ENCODE measurements around the gene RUVBL2.
"Not testable (repeated sequence)": the region's sequence is repeated elsewhere in the genome, so short reads cannot be mapped to it uniquely, and the experiment has no call there.

The RUVBL2 gene

DNA sequence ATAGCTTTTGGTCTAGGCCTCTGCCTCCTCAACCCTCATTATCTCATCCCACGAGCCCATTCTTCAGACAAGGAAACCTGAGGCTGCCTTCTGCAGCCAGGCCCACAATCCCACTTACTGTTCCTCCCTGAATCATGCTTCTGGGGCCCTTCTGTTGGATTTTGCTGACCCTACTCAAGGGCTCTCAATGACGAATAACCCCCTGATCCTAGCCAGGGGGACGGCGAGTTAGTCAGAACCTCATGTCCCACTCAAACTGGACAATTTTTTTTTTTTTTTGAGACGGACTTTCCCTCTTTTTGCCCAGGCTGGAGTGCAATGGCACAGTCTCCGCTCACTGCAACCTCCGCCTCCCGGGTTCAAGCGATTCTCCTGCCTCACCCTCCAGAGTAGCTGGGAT, 28.4 kb downstream of the RUVBL2 start:
- no peak overlapping the region for H3K9ac ChIP-seq (ENCODE audit: low read length)
- H3K36me3 ChIP-seq (replicated peaks; ENCODE audit: low read depth, low read length): peaks cover 3% of the 10 kb centered on the region
- no peak overlapping the region for H3K4me3 ChIP-seq (ENCODE audit: low read length)
- H4K20me1 ChIP-seq (ENCODE audit: insufficient read depth, low read length): no peaks in the 10 kb centered on the region
- no peaks in the 10 kb centered on the region for H3K27me3 ChIP-seq (ENCODE audit: low read depth, low read length)
- no peaks in the 10 kb centered on the region for H3K79me2 ChIP-seq (ENCODE audit: low read length)
- H3K4me1 ChIP-seq (ENCODE audit: low read length): peaks cover 10% of the 10 kb centered on the region
- H3K9me3 ChIP-seq (ENCODE audit: insufficient read depth, low read length): no peaks in the 10 kb centered on the region
- no peak overlapping the region for H3K4me2 ChIP-seq (ENCODE audit: low read length)
- no peak overlapping the region for H2AFZ ChIP-seq (ENCODE audit: low read depth, low read length)
- TF ChIP-seq EZH2phosphoT487 (IDR thresholded peaks at IDR 0.05; ENCODE audit: low read depth): no peak
- TF ChIP-seq, protein P1, sequence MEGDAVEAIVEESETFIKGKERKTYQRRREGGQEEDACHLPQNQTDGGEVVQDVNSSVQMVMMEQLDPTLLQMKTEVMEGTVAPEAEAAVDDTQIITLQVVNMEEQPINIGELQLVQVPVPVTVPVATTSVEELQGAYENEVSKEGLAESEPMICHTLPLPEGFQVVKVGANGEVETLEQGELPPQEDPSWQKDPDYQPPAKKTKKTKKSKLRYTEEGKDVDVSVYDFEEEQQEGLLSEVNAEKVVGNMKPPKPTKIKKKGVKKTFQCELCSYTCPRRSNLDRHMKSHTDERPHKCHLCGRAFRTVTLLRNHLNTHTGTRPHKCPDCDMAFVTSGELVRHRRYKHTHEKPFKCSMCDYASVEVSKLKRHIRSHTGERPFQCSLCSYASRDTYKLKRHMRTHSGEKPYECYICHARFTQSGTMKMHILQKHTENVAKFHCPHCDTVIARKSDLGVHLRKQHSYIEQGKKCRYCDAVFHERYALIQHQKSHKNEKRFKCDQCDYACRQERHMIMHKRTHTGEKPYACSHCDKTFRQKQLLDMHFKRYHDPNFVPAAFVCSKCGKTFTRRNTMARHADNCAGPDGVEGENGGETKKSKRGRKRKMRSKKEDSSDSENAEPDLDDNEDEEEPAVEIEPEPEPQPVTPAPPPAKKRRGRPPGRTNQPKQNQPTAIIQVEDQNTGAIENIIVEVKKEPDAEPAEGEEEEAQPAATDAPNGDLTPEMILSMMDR (IDR thresholded peaks at IDR 0.05; ENCODE audit: low read depth, low read length): no peak
- H3K27ac ChIP-seq (ENCODE audit: low read length): no peak overlapping the region

DNA sequence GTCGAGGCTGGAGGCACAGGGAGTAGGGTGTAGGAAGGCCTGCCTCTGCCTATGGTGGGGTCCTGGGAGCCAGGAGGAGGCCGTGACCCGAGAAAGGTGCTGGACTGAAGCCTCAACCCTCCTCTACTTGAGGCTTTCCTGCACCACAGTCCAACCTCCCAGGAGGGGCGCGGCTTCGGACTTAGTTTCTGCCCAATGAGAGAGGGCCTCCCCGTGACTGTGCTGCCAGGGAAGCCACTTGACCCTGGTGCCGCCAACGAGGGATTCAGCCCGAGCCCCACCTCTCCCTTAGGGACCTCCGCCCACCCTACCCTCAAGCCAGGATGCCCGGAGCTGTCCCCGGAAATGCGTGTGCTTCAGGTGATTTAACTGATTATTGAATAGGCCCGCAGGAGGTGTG, 30.5 kb downstream of the RUVBL2 start, which contains the start of gene CGB3:
CGB3 (minus strand) TSS at position 101 of the 400 bp plus-strand sequence. CDS start 362 bp downstream, outside the sequence.
- not testable (repeated sequence) for H4K20me1 ChIP-seq (ENCODE audit: insufficient read depth, low read length); H3K79me2 ChIP-seq (ENCODE audit: low read length); H2AFZ ChIP-seq (ENCODE audit: low read depth, low read length); H3K9ac ChIP-seq (ENCODE audit: low read length); H3K36me3 ChIP-seq (replicated peaks; ENCODE audit: low read depth, low read length); H3K27ac ChIP-seq (ENCODE audit: low read length); H3K4me3 ChIP-seq (ENCODE audit: low read length); H3K4me2 ChIP-seq (ENCODE audit: low read length); H3K27me3 ChIP-seq (ENCODE audit: low read depth, low read length); H3K9me3 ChIP-seq (ENCODE audit: insufficient read depth, low read length)
- peaks cover 10% of the 10 kb centered on the region for H3K4me1 ChIP-seq (ENCODE audit: low read length)

DNA sequence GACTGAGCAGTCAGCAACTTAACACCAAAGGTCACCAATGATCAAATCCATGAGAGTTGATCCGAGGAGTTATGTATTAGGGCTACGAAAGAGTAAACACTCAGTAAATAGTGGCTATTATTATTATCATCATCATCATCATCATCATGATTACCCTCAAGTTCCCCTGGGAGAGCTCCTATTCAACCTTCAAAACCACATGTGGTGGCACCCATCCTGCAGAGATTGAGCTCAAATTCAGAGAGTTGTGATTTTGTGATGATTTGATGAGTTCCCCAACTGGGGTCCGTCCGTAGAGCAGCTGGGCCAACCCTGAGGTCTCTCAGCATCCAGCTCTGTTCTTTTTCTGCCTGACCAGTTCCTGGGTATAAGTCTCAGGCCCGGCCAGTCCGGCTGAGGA, 31.4 kb downstream of the RUVBL2 start:
- H3K9me3 ChIP-seq (ENCODE audit: insufficient read depth, low read length); H3K79me2 ChIP-seq (ENCODE audit: low read length); H3K36me3 ChIP-seq (replicated peaks; ENCODE audit: low read depth, low read length); H3K4me2 ChIP-seq (ENCODE audit: low read length); H4K20me1 ChIP-seq (ENCODE audit: insufficient read depth, low read length); H2AFZ ChIP-seq (ENCODE audit: low read depth, low read length); H3K9ac ChIP-seq (ENCODE audit: low read length); H3K4me3 ChIP-seq (ENCODE audit: low read length); H3K27me3 ChIP-seq (ENCODE audit: low read depth, low read length); H3K27ac ChIP-seq (ENCODE audit: low read length): not testable (repeated sequence)
- H3K4me1 ChIP-seq (ENCODE audit: low read length): peaks cover 10% of the 10 kb centered on the region

DNA sequence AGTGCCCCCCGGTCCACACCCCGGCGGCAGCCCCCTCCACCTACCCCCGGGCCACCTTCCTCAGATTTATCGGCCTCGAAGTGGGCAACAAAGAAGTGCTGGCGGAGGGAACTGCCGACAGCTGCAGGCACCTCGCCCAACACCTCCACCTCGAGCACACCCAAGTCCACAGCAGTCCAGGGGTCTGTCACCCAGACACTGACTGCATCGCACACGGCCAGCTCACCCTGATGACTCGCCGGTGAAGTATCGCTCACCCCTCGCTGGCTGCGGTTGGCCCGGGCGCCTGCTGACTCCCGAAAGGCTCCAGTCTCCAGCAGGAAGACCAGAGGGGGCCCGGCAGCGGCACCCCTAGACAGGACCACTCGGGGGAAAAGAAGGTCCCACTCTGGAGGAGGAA, 31.9 kb downstream of the RUVBL2 start:
- not testable (repeated sequence) for H4K20me1 ChIP-seq (ENCODE audit: insufficient read depth, low read length); H3K4me1 ChIP-seq (ENCODE audit: low read length); H3K27me3 ChIP-seq (ENCODE audit: low read depth, low read length)

DNA sequence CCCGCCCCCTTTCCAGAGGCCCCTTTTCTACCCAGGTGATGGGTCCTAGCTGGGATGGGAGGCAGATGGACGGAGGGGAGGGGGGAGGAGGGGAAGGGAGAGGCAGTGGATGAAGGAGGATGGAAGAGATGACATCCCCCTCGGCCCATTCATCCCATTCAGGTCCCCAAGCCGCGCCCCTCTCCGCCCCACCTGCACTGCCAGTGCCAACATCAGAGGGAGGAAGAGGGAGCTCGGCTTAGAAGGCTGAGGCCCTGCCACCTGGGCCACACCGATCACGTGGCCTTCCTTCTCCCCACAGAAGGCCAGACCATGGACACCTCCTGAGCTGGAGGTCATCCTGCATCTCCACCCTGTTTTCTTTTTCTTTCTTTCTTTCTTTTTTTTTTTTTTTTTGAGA, 35.0 kb downstream of the RUVBL2 start:
- H4K20me1 ChIP-seq (ENCODE audit: insufficient read depth, low read length); H3K36me3 ChIP-seq (replicated peaks; ENCODE audit: low read depth, low read length); H3K27ac ChIP-seq (ENCODE audit: low read length); H2AFZ ChIP-seq (ENCODE audit: low read depth, low read length); H3K4me3 ChIP-seq (ENCODE audit: low read length); H3K79me2 ChIP-seq (ENCODE audit: low read length); H3K9ac ChIP-seq (ENCODE audit: low read length); H3K27me3 ChIP-seq (ENCODE audit: low read depth, low read length); H3K4me2 ChIP-seq (ENCODE audit: low read length); H3K4me1 ChIP-seq (ENCODE audit: low read length); H3K9me3 ChIP-seq (ENCODE audit: insufficient read depth, low read length): not testable (repeated sequence)

More for the DNA sequence above, 31.9 kb downstream of the RUVBL2 start:
- not testable (repeated sequence) for H3K36me3 ChIP-seq (replicated peaks; ENCODE audit: low read depth, low read length); H3K9ac ChIP-seq (ENCODE audit: low read length); H3K9me3 ChIP-seq (ENCODE audit: insufficient read depth, low read length); H3K4me3 ChIP-seq (ENCODE audit: low read length); H2AFZ ChIP-seq (ENCODE audit: low read depth, low read length); H3K79me2 ChIP-seq (ENCODE audit: low read length); H3K27ac ChIP-seq (ENCODE audit: low read length); H3K4me2 ChIP-seq (ENCODE audit: low read length)

DNA sequence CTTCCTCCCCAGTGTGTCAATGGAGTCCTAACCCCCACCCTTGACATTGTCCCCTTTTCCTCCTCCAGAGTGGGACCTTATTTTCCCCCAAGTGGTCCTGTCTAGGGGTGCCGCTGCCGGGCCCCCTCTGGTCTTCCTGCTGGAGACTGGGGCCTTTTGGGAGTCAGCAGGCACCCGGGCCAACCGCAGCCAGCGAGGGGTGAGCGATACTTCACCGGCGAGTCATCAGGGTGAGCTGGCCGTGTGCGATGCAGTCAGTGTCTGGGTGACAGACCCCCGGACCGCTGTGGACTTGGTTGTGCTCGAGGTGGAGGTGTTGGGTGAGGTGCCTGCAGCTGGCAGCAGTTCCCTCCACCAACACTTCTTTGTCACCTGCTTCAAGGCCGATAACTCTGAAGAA, 36.1 kb downstream of the RUVBL2 start:
- H3K4me1 ChIP-seq (ENCODE audit: low read length); H3K27ac ChIP-seq (ENCODE audit: low read length); H3K4me3 ChIP-seq (ENCODE audit: low read length); H3K9me3 ChIP-seq (ENCODE audit: insufficient read depth, low read length); H3K9ac ChIP-seq (ENCODE audit: low read length); H3K36me3 ChIP-seq (replicated peaks; ENCODE audit: low read depth, low read length); H3K27me3 ChIP-seq (ENCODE audit: low read depth, low read length); H3K79me2 ChIP-seq (ENCODE audit: low read length); H2AFZ ChIP-seq (ENCODE audit: low read depth, low read length); H4K20me1 ChIP-seq (ENCODE audit: insufficient read depth, low read length); H3K4me2 ChIP-seq (ENCODE audit: low read length): not testable (repeated sequence)

DNA sequence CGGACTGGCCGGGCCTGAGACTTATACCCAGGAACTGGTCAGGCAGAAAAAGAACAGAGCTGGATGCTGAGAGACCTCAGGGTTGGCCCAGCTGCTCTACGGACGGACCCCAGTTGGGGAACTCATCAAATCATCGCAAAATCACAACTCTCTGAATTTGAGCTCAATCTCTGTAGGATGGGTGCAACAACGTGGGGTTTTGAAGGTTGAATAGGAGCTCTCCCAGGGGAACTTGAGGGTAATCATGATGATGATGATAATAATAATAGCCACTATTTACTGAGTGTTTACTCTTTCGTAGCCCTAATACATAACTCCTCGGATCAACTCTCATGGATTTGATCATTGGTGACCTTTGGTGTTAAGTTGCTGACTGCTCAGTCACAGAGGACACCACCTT, 36.6 kb downstream of the RUVBL2 start:
- not testable (repeated sequence) for H3K27ac ChIP-seq (ENCODE audit: low read length); H3K9ac ChIP-seq (ENCODE audit: low read length); H2AFZ ChIP-seq (ENCODE audit: low read depth, low read length); H3K79me2 ChIP-seq (ENCODE audit: low read length); H3K27me3 ChIP-seq (ENCODE audit: low read depth, low read length); H3K36me3 ChIP-seq (replicated peaks; ENCODE audit: low read depth, low read length); H3K4me3 ChIP-seq (ENCODE audit: low read length); H3K4me2 ChIP-seq (ENCODE audit: low read length); H4K20me1 ChIP-seq (ENCODE audit: insufficient read depth, low read length); H3K9me3 ChIP-seq (ENCODE audit: insufficient read depth, low read length); H3K4me1 ChIP-seq (ENCODE audit: low read length)
